A673 (cell line): ENCODE measurements around the gene FUZ. TPM values are rescaled to one million over a fixed set of nuclear protein-coding genes. Genes with fewer than 3 reads are reported as not detected.

Source experiments
- BruUV-seq: library from RNA; stranded (reverse); fragments of 400-500 nt; replicated peaks from 2 replicates; lab custom pipeline; 2021; lab: Mats Ljungman, UMichigan
- CTCF ChIA-PET: fragments of 300-600 bp; sonication (Branson Sonifier 250); formaldehyde crosslinking; loops from one replicate; lab custom pipeline; 2022; ENCODE audit warnings: antibody characterized with exemption; lab: Charles Lee
- POLR2A ChIA-PET: fragments of 300-600 bp; sonication (Branson Sonifier 250); formaldehyde crosslinking; loops from one replicate; lab custom pipeline; 2022; ENCODE audit warnings: antibody characterized with exemption; ENCODE audit not compliant: low non-redundant PET; lab: Charles Lee
- DNase-seq: peaks from one replicate; pipeline ENCODE4 v3.0.0-alpha.2; 2015; ENCODE audit warnings: low spot score
- H3K27ac ChIP-seq: fragments of 200-600 bp; sonication (generic); 2 replicates; pipeline ENCODE4 v1.5.1; 2016; ENCODE audit warnings: mixed run types, low read depth, mild to moderate bottlenecking, mixed read lengths, antibody characterized with exemption, low read length; ENCODE audit not compliant: poor library complexity, severe bottlenecking
- H3K27me3 ChIP-seq: fragments of 200-600 bp; sonication (generic); replicated peaks from 2 replicates; pipeline ENCODE4 v1.6.1; 2017; ENCODE audit warnings: mixed run types, low read depth, mild to moderate bottlenecking, mixed read lengths, antibody characterized with exemption, low read length; ENCODE audit not compliant: insufficient read depth, poor library complexity
- H3K36me3 ChIP-seq: fragments of 200-600 bp; sonication (generic); 2 replicates; pipeline ENCODE4 v1.6.1; 2016; ENCODE audit warnings: mixed run types, mild to moderate bottlenecking, mixed read lengths, antibody characterized with exemption, low read length; ENCODE audit not compliant: insufficient read depth, poor library complexity, severe bottlenecking
- H3K4me1 ChIP-seq: fragments of 200-600 bp; sonication (generic); 2 replicates; pipeline ENCODE4 v1.6.1; 2017; ENCODE audit warnings: mixed run types, mild to moderate bottlenecking, mixed read lengths, antibody characterized with exemption, low read length; ENCODE audit not compliant: insufficient read depth, poor library complexity, severe bottlenecking
- H3K4me3 ChIP-seq: fragments of 200-600 bp; sonication (generic); 2 replicates; pipeline ENCODE4 v1.5.1; 2016; ENCODE audit warnings: low read depth, mixed run types, mild to moderate bottlenecking, mixed read lengths, low read length; ENCODE audit not compliant: poor library complexity, severe bottlenecking
- H3K9me3 ChIP-seq: fragments of 200-600 bp; sonication (generic); 2 replicates; pipeline ENCODE4 v1.6.1; 2016; ENCODE audit warnings: mixed run types, low read depth, mild to moderate bottlenecking, mixed read lengths, antibody characterized with exemption, low read length; ENCODE audit not compliant: poor library complexity, severe bottlenecking
- CTCF ChIP-seq: fragments of 300-800, 200-600 bp; sonication (generic); conservative IDR thresholded peaks from 2 replicates; pipeline ENCODE4 v1.5.1; 2017; ENCODE audit warnings: low read depth, mild to moderate bottlenecking, antibody characterized with exemption, low read length, moderate library complexity, mixed read lengths
- EZH2 ChIP-seq: fragments of 200-600 bp; sonication (generic); IDR thresholded peaks from 2 replicates; pipeline ENCODE4 v1.6.1; 2017; ENCODE audit warnings: borderline replicate concordance, low read depth, mild to moderate bottlenecking, mixed read lengths, antibody characterized with exemption, low read length; ENCODE audit not compliant: poor library complexity, severe bottlenecking
- intact Hi-C: fragments of 100-400 bp; cut with micrococcal nuclease; formaldehyde crosslinking; loops from one replicate; pipeline ENCODE4 v1.10.0; 2022; ENCODE audit not compliant: unreplicated experiment
- total RNA-seq: library from RNA; stranded (reverse); gene quantifications from 2 replicates; pipeline ENCODE4 v1.2.3, GENCODE V29; 2021

The FUZ gene
- total RNA-seq, 1 experiment from 2014 or later: 53.0 TPM

- no TSS peak for BruUV-seq
- H3K27ac ChIP-seq: no peak overlapping the region
- CTCF ChIA-PET: no interaction called here
- no peak for DNase-seq
- intact Hi-C loops: no loop called here
- peaks cover 5% of the 10 kb centered on the region for H3K4me1 ChIP-seq
- no peak overlapping the region for H3K4me3 ChIP-seq
- POLR2A ChIA-PET: no interaction called here
- peaks cover 16% of the 10 kb centered on the region for H3K36me3 ChIP-seq
- no peak for TF ChIP-seq EZH2
- TF ChIP-seq CTCF: 0 out of 2 replicates have a peak, but pooled peaks have one; percentile 11
- peaks cover 9% of the 10 kb centered on the region for H3K9me3 ChIP-seq
- no peaks in the 10 kb centered on the region for H3K27me3 ChIP-seq
Measured at GRCh38 chr19:49845414-49845813, 32.3 kb upstream of the FUZ start.

GRCh38 chr19:49844138-49845095, 31.3 kb upstream of the FUZ start:
- H3K4me3 ChIP-seq: no peak overlapping the region
- TF ChIP-seq EZH2: no peak
- no peak for TF ChIP-seq CTCF
- no TSS peak for BruUV-seq
- peaks cover 7% of the 10 kb centered on the region for H3K9me3 ChIP-seq
- DNase-seq: no peak
- H3K27ac ChIP-seq: no peak overlapping the region
- intact Hi-C loops: no loop called here
- peaks cover 23% of the 10 kb centered on the region for H3K36me3 ChIP-seq
- no peaks in the 10 kb centered on the region for H3K27me3 ChIP-seq
- CTCF ChIA-PET: no interaction called here
- POLR2A ChIA-PET: no interaction called here
- no peaks in the 10 kb centered on the region for H3K4me1 ChIP-seq

DNA sequence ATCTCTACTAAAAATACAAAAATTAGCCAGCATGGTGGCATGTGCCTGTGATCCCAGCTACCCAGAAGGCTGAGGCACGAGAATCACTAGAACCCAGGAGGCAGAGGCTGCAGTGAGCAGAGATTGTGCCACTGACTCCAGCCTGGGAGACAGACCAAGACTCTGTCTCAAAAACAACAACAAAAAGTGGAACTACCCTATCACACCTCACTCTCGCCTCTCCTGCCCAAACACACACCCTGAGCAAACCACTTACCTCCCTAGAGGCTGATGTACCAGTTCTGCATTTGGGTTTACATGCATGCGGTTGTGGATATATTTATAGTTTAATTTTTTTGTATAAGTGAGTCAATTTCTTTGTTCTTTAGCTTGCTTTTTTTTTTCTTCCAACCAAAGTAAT, 30.2 kb upstream of the FUZ start:
- H3K27ac ChIP-seq: no peak overlapping the region
- peaks cover 30% of the 10 kb centered on the region for H3K36me3 ChIP-seq
- TF ChIP-seq EZH2: no peak
- TF ChIP-seq CTCF: no peak
- intact Hi-C loops: no loop called here
- no peak overlapping the region for H3K4me3 ChIP-seq
- ChIA-PET CTCF (no interaction called here), POLR2A (interaction anchor here (0.6 kb wide), 2 partner anchors 22 to 33 kb away, joined by 7 to 17 read pairs; no protein-coding TSS in a partner anchor)
- no peaks in the 10 kb centered on the region for H3K9me3 ChIP-seq
- no peaks in the 10 kb centered on the region for H3K27me3 ChIP-seq
- DNase-seq: no peak
- no TSS peak for BruUV-seq
- H3K4me1 ChIP-seq: no peaks in the 10 kb centered on the region
